Measurements from ENCODE around the gene SCNN1A. TPM values are rescaled to one million over a fixed set of nuclear protein-coding genes. Genes with fewer than 3 reads are reported as not detected.

The SCNN1A gene
- total and polyA plus RNA-seq, 2 donors (not counting 3 experiments of a cell fraction or from before 2014, with no cell fraction given): 0.12 to 0.18 TPM

GRCh38 chr12:6416596-6416995, 41.2 kb upstream of the SCNN1A start:
- Histone ChIP-seq H3K9ac (replicated peaks; ENCODE audit: extremely low read depth, insufficient read depth, low read length) (no peak overlapping the region), H3K4me2 (ENCODE audit: insufficient read depth, low read length) (no peak overlapping the region), H3K79me2 (ENCODE audit: control insufficient read depth, insufficient read depth, low read length) (no peaks in the 10 kb centered on the region), H3K9me1 (replicated peaks; ENCODE audit: control insufficient read depth, extremely low read depth, insufficient read depth, low read length) (no peaks in the 10 kb centered on the region), H3K9me3 (replicated peaks; ENCODE audit: control insufficient read depth, insufficient read depth, low read length) (no peaks in the 10 kb centered on the region), H3K4me1 (ENCODE audit: control insufficient read depth, extremely low read depth, insufficient read depth, low read length) (no peaks in the 10 kb centered on the region), H3K36me3 (ENCODE audit: control insufficient read depth in 2 of 2, extremely low read depth in 1 of 2, insufficient read depth in 2 of 2, low read length in 2 of 2) (no peaks in the 10 kb centered on the region), H3K27me3 (ENCODE audit: control insufficient read depth in 2 of 2, insufficient read depth in 2 of 2, low read length in 2 of 2) (no peaks in the 10 kb centered on the region), H3K4me3 (replicated peaks in 1 of 3; ENCODE audit: insufficient read depth in 1 of 3, low read depth in 1 of 3, low read length in 3 of 3) (no peak overlapping the region), H4K20me1 (replicated peaks; ENCODE audit: control insufficient read depth, extremely low read depth, insufficient read depth, low read length) (no peaks in the 10 kb centered on the region), H3K27ac (ENCODE audit: insufficient read depth, low read depth, low read length) (no peak overlapping the region), H2AFZ (ENCODE audit: low read depth, low read length) (no peak overlapping the region)
- BruUV-seq (replicated peaks): no TSS peak
- dilution Hi-C loops (cut with MboI; ENCODE audit: extremely low pct_ligation_motif_present, low sequenced_read_pairs): no loop called here
- POLR2A ChIA-PET: no interaction called here
- FAIRE-seq (no peak), DNase-seq (ENCODE audit: low read depth, low spot score) (no peak)
- intact Hi-C loops (cut with micrococcal nuclease): no loop called here
- CTCF ChIA-PET: no interaction called here
- TF ChIP-seq FOS (IDR thresholded peaks at IDR 0.05; ENCODE audit: borderline replicate concordance, insufficient read depth, low read length) (no peak), POLR2A (IDR thresholded peaks at IDR 0.05; ENCODE audit: low read depth, low read length) (no peak), MAX (IDR thresholded peaks at IDR 0.05; ENCODE audit: insufficient read depth, insufficient read length) (no peak), EZH2 (IDR thresholded peaks at IDR 0.05; ENCODE audit: borderline replicate concordance, low read depth, low read length, severe bottlenecking) (no peak), POLR2AphosphoS5 (IDR thresholded peaks at IDR 0.05; ENCODE audit: insufficient read depth, low read depth, low read length) (no peak), CTCF (IDR thresholded peaks at IDR 0.05; ENCODE audit: extremely low read depth in 1 of 2, insufficient read depth in 1 of 2, low read depth in 1 of 2, low read length in 2 of 2) (no peak), GATA2 (IDR thresholded peaks at IDR 0.05; ENCODE audit: insufficient read depth, insufficient read length, low read depth, low read length) (no peak), JUN (IDR thresholded peaks at IDR 0.05; ENCODE audit: borderline replicate concordance, insufficient read depth, insufficient read length, low read depth) (no peak)
